MM.1S (cell line): ENCODE results near the gene CALHM3.

Source experiments
- DNase-seq: peaks from one replicate; pipeline ENCODE4 v3.0.0-alpha.2; 2015
- H2AFZ ChIP-seq: fragments of 300-600 bp; sonication (generic); 2 replicates; pipeline ENCODE4 v1.6.0; 2016; ENCODE audit warnings: antibody characterized with exemption, low read length
- H3F3A ChIP-seq: fragments of 300-600 bp; sonication (generic); 2 replicates; pipeline ENCODE4 v1.6.1; 2016; ENCODE audit warnings: mild to moderate bottlenecking, antibody characterized with exemption, low read length, moderate library complexity, mixed read lengths; ENCODE audit not compliant: insufficient read depth
- H3K27ac ChIP-seq: fragments of 300-600 bp; sonication (generic); 2 replicates; pipeline ENCODE4 v1.5.1; 2016; ENCODE audit warnings: mild to moderate bottlenecking, low read length
- H3K27me3 ChIP-seq: fragments of 300-600 bp; sonication (generic); replicated peaks from 2 replicates; pipeline ENCODE4 v1.6.0; 2016; ENCODE audit warnings: low read length; ENCODE audit not compliant: insufficient read depth
- H3K36me3 ChIP-seq: fragments of 300-600 bp; sonication (generic); replicated peaks from 2 replicates; pipeline ENCODE4 v1.6.1; 2016; ENCODE audit warnings: mild to moderate bottlenecking, low read length, mixed read lengths; ENCODE audit not compliant: insufficient read depth
- H3K4me1 ChIP-seq: fragments of 300-600 bp; sonication (generic); 2 replicates; pipeline ENCODE4 v1.6.1; 2016; ENCODE audit warnings: low read length, mixed read lengths
- H3K4me2 ChIP-seq: fragments of 300-600 bp; sonication (generic); 2 replicates; pipeline ENCODE4 v1.6.0; 2016; ENCODE audit warnings: low read depth, low read length
- H3K4me3 ChIP-seq: fragments of 300-600 bp; sonication (generic); 2 replicates; pipeline ENCODE4 v1.5.1; 2016; ENCODE audit warnings: low read length, mixed read lengths
- H3K79me2 ChIP-seq: fragments of 300-600 bp; sonication (generic); 2 replicates; pipeline ENCODE4 v1.6.1; 2016; ENCODE audit warnings: mixed run types, low read length, mixed read lengths
- H3K9ac ChIP-seq: fragments of 300-600 bp; sonication (generic); 2 replicates; pipeline ENCODE4 v1.6.1; 2016; ENCODE audit warnings: low read length, mixed read lengths
- H3K9me2 ChIP-seq: fragments of 300-600 bp; sonication (generic); replicated peaks from 2 replicates; pipeline ENCODE4 v1.6.1; 2016; ENCODE audit warnings: mild to moderate bottlenecking, low read length, mixed read lengths; ENCODE audit not compliant: insufficient read depth
- H3K9me3 ChIP-seq: fragments of 300-600 bp; sonication (generic); replicated peaks from 2 replicates; pipeline ENCODE4 v1.6.1; 2016; ENCODE audit warnings: mild to moderate bottlenecking, low read length, mixed read lengths; ENCODE audit not compliant: insufficient read depth
- H4K20me1 ChIP-seq: fragments of 300-600 bp; sonication (generic); 2 replicates; pipeline ENCODE4 v1.6.1; 2016; ENCODE audit warnings: mild to moderate bottlenecking, low read length, moderate library complexity, mixed read lengths; ENCODE audit not compliant: insufficient read depth
- EZH2 ChIP-seq: fragments of 300-600 bp; sonication (generic); optimal IDR thresholded peaks from 2 replicates; pipeline ENCODE3; 2017; ENCODE audit warnings: low read depth, mild to moderate bottlenecking, antibody characterized with exemption, low read length, mixed read lengths
- EZH2phosphoT487 ChIP-seq: fragments of 300-600 bp; sonication (generic); IDR thresholded peaks from 2 replicates; pipeline ENCODE4 v1.6.1; 2018; ENCODE audit warnings: antibody characterized with exemption, low read length
- TF ChIP-seq, protein P1 (sequence below): fragments of 300-600 bp; sonication (generic); IDR thresholded peaks from 2 replicates; pipeline ENCODE4 v1.5.1; 2016; ENCODE audit warnings: antibody characterized with exemption, low read length, mixed read lengths

CALHM3 gene

DNA sequence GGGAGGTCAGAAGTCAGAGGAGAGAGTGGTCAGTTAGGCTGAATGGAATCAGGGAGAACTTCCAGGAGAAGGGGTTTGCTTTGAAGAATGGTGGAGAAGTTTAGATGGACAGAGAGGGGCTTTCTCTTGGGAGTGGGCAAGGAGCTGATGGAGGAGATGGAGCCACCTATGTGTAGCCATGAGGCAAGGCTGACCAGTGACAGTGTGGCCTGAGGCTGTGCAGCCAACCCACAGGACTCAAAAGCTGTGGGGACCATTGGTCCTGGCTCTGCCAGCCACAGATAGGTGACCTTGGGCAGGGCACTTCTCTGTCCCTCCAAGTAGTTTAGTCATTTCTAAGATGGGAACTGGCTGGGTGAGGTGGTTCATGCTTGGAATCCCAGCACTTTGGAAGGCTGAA, 33.1 kb upstream of the CALHM3 start:
- H3K9me3 ChIP-seq: no peaks in the 10 kb centered on the region
- peaks cover 24% of the 10 kb centered on the region for H3K27me3 ChIP-seq
- H3K4me1 ChIP-seq: peaks cover 25% of the 10 kb centered on the region
- no peak overlapping the region for H3K9ac ChIP-seq
- H4K20me1 ChIP-seq: no peaks in the 10 kb centered on the region
- H3K36me3 ChIP-seq: no peaks in the 10 kb centered on the region
- no peak overlapping the region for H3K27ac ChIP-seq
- no peaks in the 10 kb centered on the region; the same call in 1 of the 2 replicates for H3K79me2 ChIP-seq
- DNase-seq: no peak
- no peak overlapping the region for H2AFZ ChIP-seq
- no peak overlapping the region for H3K4me2 ChIP-seq
- H3F3A ChIP-seq: peaks cover 11% of the 10 kb centered on the region
- no peak for TF ChIP-seq EZH2
- TF ChIP-seq, protein P1, sequence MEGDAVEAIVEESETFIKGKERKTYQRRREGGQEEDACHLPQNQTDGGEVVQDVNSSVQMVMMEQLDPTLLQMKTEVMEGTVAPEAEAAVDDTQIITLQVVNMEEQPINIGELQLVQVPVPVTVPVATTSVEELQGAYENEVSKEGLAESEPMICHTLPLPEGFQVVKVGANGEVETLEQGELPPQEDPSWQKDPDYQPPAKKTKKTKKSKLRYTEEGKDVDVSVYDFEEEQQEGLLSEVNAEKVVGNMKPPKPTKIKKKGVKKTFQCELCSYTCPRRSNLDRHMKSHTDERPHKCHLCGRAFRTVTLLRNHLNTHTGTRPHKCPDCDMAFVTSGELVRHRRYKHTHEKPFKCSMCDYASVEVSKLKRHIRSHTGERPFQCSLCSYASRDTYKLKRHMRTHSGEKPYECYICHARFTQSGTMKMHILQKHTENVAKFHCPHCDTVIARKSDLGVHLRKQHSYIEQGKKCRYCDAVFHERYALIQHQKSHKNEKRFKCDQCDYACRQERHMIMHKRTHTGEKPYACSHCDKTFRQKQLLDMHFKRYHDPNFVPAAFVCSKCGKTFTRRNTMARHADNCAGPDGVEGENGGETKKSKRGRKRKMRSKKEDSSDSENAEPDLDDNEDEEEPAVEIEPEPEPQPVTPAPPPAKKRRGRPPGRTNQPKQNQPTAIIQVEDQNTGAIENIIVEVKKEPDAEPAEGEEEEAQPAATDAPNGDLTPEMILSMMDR: no peak
- H3K9me2 ChIP-seq: no peaks in the 10 kb centered on the region
- no peak overlapping the region for H3K4me3 ChIP-seq

DNA sequence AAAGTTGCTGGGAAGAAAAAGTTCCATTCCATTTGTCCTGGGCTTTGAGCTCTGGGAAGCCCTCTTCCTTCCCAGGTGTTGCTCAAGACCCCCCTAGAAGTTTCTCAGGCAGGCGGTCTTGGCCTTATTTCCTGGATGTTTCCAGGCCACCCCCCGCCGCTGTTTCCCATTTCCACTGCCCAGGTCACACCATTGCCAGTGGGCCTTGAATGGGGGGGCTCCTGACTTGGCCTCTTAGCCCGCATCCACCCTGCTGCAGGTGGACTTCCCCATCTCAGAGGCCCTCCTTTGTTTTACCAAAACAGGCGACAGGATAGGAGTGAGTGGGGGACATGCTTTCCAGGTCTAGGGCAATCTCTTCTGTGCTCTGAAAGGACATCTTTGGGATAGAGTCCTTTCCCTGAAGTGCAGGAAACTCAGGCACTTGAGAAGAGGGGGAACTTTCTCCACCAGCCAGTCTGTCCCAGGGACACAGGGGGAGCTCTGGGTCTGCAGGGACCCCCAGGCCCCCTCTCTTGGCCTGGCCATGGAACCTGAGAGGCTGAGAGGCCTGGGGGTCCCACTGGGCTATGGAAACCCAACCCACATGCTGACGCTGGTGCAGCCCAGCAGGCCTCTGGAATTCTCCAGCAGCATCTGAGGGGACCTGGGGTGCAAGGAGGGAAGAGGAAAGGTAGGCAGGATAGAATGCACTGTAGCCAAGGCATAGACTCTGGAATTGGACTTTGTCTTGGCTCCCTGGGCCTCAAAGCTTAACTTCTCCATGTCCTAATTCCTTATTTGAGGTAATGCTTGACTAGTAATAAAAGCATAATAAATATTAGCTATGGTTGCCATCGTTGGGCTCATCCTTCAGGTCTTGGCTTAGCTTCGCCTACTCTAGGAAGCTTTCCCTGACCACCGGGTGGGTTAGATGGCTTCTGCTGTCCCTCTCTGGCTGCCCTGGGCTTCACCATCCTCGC, 32.0 kb upstream of the CALHM3 start:
- H3K79me2 ChIP-seq: peaks cover under 1% of the 10 kb centered on the region; the same call in 1 of the 2 replicates
- H2AFZ ChIP-seq: no peak overlapping the region
- H3K36me3 ChIP-seq: no peaks in the 10 kb centered on the region
- no peaks in the 10 kb centered on the region for H3K9me2 ChIP-seq
- H3K9ac ChIP-seq: no peak overlapping the region
- H4K20me1 ChIP-seq: no peaks in the 10 kb centered on the region
- no peaks in the 10 kb centered on the region for H3K9me3 ChIP-seq
- H3K4me3 ChIP-seq: no peak overlapping the region
- no peak for DNase-seq
- peaks cover 16% of the 10 kb centered on the region for H3F3A ChIP-seq
- H3K27me3 ChIP-seq: peaks cover 24% of the 10 kb centered on the region
- TF ChIP-seq EZH2 (no peak), EZH2phosphoT487 (no peak)
- TF ChIP-seq, protein P1: no peak
- peaks cover 34% of the 10 kb centered on the region for H3K4me1 ChIP-seq
- no peak overlapping the region for H3K4me2 ChIP-seq
- H3K27ac ChIP-seq: no peak overlapping the region

- Histone ChIP-seq H3K9me2 (no peaks in the 10 kb centered on the region), H3K79me2 (peaks cover 6% of the 10 kb centered on the region; the same call in 1 of the 2 replicates), H3K4me1 (peaks cover 38% of the 10 kb centered on the region), H3K36me3 (no peaks in the 10 kb centered on the region), H4K20me1 (no peaks in the 10 kb centered on the region), H3K4me3 (no peak overlapping the region), H3K27me3 (peaks cover 24% of the 10 kb centered on the region), H3K4me2 (no peak overlapping the region), H3K9ac (no peak overlapping the region), H3K9me3 (no peaks in the 10 kb centered on the region), H3K27ac (no peak overlapping the region), H2AFZ (no peak overlapping the region), H3F3A (peaks cover 14% of the 10 kb centered on the region)
- no peak for DNase-seq
- TF ChIP-seq, protein P1: no peak
- TF ChIP-seq EZH2 (no peak), EZH2phosphoT487 (no peak)
Measured at GRCh38 chr10:103510046-103510685, 31.1 kb upstream of the CALHM3 start.
